GM23248 (cell line): Measurements from ENCODE around the gene SMG5.

Experiments used
- EZH2 ChIP-seq: fragments of 200-600 bp; sonication (generic); IDR thresholded peaks from 2 replicates; pipeline ENCODE4 v1.6.1; 2018; ENCODE audit warnings: antibody characterized with exemption, mild to moderate bottlenecking; ENCODE audit not compliant: insufficient read depth, poor library complexity, severe bottlenecking
- EZH2phosphoT487 ChIP-seq: fragments of 200-600 bp; sonication (generic); IDR thresholded peaks from 2 replicates; pipeline ENCODE4 v1.6.1; 2018; ENCODE audit warnings: antibody characterized with exemption, moderate library complexity, mild to moderate bottlenecking, low read depth; ENCODE audit not compliant: insufficient read depth

DNA sequence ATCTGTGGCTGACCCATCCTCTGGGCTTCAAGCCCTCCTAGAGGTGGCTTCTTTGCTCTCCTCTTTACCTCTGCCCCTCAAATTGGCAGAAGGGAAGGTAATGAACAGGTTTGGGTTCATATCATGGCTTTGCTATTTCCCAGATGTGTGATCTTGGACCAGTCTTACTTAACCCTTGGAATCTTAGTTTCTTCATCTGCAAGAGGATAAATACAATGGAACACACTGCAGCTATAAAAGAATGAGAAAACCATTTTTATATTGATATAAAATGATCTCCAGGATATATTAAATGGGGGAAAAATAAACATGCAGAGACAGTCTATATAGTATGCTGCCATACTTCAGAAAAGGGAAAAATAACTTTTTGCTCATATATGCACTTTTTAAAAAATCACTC lies 7.2 kb upstream of the SMG5 start:
- TF ChIP-seq EZH2phosphoT487 (no peak), EZH2 (no peak)
